NCI-H2196 treated with DMSO at 0.1 percent for 48 hours (cell line): Measurements from ENCODE around the gene SMIM38.
A peak's percentile ranks its signal among the peaks of the same experiment; 100 is the strongest.

Experiments used
- DNase-seq: peaks from one replicate; lab custom pipeline; 2025; ENCODE audit not compliant: unreplicated experiment; lab: John Stamatoyannopoulos, UW

Gene SMIM38

DNA sequence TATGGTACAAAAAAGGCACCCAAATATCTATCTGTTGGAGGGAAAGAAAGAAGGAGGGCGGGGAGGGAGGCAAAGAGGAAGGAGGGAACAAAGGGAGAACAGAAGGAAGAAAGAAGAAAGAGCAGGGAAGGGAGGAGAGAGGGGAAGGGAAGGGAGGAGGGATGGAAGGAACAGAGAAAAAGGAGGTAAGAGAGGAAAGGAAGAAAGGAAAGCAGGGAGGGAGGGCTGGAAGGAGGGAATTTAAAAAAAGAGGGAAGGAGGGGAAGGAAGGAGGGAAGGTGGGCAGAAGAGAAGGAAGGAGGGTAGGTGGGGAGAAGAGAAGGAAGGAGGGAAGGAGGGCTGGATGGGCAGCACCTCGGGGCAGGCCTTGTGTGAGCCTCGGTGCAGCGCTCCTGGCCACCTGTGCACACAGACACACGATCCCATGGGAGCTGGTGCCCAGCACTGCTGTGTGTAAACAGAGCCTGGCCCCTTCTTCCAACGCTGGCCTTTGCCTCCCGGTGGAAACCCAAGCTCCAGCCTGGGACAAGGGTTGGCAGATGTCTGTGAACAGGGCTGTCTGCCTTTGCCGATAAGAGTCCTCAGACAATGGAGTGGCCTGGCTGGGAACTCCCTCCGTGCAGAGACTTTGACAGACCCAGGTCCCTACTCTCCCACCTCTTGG lies 23.2 kb downstream of the SMIM38 start:
- peak; percentile 64 for DNase-seq

DNA sequence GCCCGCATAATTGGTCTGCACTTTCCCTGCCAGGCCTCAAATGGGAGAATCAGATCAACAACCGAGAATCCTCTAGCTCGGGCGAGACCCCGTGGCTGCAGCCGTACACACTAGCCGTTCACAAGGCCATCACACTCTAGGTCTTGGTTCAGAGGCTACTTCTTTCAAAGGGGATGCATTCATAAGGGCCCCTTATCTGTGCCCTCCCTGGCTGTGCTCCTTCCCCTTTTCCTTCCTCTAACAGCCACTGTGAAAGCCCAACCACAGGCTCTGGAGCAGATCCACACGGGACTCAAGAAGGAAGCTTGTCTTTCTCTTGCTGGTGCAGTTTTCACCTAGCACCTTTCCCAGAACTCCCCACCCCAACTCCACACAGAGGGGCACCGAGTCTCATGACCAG lies 24.5 kb downstream of the SMIM38 start:
- no peak for DNase-seq

DNA sequence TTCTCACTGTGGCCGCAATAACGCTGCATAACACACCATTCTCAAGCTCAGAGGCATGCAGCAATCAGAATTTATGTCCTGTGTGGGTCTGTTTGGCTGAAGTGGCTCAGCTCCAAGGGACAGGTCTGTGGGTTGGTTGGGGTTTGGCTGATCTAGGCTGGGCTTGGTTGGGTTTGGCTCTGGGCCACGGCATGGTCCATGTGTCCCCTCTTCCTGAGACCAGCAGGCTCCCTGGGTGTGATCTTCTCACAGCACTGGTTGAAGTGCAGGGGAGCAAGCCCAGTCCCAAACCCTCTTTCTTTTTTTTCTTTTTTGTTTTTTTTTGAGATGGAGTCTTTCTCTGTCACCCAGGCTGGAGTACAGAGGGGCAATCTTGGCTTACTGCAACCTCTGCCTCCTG lies 25.0 kb downstream of the SMIM38 start:
- DNase-seq, result no peak

DNA sequence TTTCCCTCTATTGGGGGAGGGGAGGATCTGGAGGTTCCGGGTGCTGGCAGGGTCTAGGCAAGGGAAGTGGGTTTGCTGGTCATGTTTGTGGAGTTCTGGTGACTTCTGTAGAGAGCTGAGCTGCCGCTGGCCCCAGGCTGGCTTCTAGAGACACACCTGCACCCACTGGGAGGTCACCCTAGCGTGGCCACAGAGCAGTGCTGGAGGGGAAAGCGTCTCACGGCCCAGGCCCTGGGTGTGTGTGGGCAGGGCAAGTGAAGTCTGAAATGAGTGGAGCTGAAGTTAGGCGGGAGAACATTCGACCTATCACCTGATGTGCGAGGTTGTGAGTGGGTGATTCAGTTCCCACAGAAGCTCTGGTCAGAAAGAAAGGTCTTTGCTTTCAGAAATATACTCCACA lies 27.9 kb downstream of the SMIM38 start:
- DNase-seq, result no peak

DNA sequence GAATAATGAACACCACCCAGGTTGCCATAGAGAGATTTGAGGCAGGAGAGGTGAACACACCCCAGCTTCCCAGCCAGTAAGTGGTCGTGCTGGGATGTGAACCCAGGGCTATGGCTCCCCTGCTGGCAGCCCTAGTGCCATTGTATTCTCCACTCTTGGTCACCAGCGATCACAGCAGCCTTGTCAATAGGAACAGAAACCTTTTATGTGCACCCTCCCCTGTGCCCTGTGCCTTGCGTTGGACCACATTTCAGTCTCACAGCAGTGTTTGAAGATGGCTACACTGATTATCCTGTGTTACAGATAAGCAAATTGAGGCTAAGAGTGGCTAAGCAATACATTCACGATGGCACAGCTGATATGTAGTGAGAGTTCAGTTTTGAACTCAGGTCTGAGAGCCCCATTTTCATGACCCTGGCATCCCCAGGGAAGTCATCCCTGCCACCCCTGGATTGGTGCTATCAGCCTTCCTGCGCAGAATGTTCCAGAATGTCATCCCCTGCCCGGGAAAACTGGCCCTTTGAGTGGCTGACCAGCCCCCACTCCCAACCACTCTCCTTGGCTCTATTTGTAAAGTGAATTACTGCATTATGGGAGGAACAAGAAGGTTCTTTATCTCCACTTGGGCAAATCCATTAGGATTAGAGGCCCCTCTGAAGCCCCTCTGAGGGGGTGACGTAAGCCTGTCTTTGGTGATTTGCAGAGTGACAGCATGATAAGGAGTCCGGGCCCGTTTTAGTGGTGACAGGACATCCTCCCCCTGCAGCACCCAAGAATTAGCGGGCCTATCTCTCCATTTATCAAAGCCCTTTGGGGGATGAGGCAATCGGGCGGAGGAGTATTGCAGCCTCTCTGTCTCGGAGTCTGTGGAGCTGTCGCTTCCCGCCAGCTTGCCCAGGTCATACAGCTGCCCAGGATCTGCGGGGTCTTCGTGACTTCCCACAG lies 30.9 kb downstream of the SMIM38 start:
- no peak for DNase-seq

DNA sequence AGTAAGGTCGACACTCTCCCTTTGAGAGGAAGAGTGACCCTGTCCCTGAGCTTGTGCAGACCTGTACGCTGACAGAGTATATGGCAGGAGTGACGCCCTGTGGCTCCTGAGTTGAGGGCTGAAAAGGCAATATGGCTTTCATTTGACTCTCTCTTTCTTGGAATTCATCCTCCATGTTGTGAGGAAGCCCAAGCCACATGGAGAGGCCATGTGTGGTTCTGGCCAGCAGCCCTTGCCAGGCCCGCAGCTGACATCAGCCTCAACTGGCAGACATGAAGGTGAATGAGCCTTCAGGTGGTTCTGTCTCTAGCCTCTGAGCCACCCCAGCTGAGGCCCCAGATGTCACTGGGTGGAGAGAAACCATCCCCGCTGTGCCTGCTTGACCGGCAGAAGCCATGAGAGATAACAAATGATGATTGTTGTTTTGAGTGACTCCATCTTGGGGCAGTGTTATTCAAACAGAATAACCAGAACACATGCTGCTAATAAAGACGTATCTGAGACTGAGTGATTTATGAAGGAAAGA lies 31.9 kb downstream of the SMIM38 start:
- no peak for DNase-seq

DNA sequence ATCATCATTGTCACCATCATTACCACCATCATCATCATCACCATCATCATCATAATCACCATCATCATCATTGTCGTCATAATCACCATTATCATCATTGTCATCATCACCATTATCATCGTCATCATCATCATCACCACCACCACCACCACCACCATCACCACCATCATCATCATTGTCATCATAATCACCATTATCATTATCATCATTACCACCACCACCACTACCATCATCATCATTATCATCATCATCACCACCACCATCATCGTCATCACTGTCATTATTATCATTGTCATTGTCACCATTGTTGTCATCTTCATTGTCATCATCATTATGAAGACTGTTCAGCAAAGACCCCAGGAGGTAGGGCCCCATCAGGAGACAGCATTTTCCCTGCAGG lies 33.3 kb downstream of the SMIM38 start:
- no peak for DNase-seq

DNA sequence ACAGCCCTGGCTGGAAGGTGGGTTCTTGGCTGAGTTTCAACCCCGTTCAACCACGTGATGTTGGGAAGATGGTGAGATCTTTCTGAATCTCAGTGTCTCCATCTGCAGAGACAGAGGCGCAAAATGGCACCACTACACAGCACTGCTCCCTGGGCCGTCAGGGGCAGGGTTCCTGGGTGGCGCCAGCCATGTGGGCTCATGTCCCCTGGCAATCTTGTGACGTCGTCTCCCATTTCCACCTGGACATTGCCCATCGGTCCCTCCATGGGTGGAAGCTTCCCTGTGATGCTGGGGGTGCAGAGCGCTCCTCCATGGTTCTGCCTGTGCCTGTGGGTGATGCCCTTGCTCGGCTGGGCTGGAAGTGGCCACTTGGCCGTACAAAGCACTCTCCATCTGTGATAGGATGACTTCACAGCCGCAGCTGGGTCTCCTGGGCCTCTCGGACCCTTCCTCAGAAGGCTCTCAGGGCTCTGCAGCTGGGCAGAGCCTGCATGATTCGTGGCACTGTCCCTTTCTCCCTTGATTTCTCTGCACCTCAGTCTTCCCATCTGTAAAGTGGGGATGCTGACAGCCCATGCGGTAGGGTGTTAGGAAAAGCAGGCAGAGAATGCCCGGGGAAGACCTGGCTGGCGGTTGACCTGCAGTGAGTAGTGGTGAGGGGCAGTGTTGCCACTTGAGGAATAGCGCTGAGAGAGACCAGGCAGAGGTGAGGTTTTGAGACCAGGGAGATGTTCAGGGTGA lies 35.2 kb downstream of the SMIM38 start:
- no peak for DNase-seq

DNA sequence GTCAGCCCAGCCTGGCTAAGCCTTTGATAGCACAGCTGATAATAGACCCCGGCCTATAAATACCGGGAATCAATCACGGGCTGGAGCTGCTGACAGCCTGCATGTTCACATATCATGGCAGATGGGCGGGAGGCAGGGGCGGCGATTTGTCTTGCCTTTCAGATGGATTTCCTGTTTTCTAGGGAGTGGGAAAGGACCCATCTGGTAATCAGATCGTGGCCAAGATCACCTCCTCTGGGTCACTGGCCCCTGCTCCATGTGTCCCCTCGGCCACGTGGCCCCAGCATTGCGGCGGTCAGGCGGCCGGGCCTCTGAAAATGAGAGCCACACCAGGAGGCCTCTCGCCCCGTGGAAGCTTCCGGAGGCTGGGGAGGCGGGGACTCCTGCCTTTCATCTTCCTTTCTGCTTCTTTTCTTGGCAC lies 36.6 kb downstream of the SMIM38 start:
- DNase-seq, result no peak

DNA sequence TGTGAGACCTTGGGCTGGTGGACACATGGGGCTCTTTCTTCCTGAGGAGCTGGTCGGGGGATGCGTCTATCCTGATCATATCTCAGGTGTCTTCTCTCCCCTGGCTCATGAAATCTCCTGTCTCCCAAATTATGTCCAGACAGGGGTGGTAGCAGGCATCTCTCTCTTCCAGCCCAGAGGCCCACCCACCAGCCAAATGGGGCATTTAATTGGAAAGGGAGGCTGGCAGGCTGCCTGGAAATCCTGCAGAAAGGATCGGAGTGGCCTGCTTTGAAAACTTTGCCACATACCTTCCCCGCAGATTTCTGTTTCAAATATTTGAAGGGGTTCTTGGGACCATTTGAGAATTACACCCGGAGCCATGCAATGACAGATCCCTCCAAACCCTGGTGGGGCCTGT lies 37.4 kb downstream of the SMIM38 start:
- no peak for DNase-seq

DNA sequence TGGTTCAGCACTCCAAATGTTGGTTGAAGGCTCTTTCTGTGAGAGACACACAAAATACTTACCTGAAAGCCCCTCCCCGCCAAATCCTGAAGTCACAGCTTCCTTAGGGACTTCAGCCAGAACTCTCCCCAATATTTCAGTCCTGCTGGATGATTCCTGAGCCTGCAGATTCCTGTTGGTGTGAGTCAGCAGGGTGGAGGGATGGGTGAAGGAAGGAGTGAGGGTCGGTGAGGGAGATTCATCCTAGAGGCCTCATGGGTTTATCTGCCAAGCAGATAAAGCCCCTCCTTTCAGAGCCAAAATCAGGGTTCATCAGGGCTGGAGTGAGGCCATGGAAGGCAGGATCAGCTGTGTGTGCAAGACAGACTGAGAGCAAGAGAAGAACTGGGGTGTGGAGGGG lies 37.9 kb downstream of the SMIM38 start:
- no peak for DNase-seq

DNA sequence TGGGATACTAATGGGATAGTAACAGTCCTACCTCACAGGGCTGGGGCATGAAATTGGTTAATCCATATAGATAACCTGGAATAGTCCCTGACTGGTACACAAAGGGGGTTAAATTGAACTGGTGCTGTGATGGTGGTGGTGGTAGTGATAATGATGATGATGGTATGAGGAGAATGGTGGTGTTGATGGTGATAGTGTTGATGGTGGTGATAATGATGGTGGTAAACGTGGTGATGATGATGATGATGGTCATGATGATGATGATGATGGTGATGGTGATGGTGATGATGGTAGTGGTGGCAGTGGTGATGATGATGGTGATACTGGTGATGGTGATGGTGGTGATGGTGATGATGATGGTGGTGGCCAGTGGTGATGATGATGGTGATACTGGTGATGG lies 38.7 kb downstream of the SMIM38 start:
- no peak for DNase-seq

DNA sequence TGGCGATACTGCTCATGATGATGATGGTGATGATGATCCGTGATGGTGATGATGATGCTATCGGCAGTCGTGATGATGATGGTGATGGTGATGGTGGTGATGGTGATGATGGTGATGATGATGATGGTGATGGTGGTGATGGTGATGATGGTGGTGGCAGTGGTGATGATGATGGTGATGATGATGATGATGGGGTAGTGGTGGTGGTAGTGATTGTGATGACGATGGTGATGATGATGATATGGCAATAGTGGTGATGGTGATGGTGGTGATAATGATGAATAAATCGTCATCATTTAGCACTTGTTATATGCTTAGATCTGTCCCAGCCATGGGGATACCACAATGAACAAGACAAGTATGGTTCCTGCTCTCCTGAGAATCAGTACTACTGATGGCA lies 39.2 kb downstream of the SMIM38 start:
- DNase-seq, result no peak

DNA sequence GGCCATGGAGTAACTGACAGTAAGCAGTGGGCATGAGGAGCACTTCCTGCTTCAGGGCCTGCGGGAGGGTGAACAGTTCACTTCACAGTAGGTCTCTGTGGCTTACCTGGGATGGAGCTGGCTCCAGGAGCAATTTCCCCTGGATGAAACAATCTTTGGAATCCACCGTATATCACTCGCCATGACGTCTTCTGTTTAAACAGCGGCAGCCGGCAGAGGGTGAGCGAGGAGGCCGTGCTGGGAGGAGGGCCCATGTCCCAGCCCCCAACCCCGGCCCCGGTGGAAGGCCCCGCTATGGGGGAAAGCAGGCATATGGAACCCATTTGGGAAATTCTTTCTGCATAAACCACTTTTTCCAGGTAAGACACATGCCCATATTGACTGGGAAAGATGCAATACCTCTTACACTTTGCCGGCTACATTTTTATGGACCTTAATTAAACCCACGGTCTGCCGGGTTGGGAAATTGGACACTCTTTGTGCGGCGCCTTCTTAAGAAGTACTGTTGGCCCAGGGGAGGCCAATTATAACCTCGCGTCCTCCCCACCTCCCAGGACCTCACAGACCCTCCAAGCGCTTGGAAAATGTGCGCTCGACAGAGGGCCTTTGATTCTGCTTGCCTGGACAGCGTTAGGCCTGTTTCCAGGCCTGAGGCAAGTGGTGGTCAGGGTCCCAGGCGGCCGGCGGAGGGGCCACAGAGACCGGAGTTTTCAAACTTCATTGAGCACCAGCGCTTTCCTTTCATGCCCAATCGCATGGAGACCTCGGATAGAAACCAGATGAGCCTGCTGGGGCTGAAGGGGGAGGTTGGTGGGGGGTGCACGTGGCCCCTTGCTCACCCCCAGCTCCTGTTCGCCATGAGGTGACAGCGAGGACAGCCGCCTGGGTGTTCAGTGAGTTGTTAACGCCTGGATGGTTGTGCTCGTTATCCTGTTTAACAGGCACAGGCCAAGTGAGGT lies 40.4 kb downstream of the SMIM38 start:
- DNase-seq, result no peak

DNA sequence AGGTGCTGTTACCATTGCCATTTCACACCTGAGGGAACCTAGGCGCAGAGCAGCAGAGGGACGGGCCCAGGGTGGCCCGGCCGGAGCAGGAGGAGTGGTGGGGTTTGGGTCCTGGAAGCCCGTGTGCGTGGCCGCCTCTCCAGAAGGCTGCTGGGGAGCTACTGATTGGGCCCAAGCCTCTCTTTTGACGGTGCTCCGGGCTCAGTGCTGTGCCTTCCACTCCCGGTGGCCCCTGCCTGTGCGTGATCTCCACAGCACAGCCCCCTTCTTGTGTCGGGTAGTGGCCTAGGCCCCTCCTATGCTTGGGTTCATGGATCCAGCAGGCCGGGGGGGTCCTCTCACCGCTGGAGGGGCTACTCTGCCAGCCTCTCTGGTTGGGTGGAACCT lies 41.0 kb downstream of the SMIM38 start:
- no peak for DNase-seq

DNA sequence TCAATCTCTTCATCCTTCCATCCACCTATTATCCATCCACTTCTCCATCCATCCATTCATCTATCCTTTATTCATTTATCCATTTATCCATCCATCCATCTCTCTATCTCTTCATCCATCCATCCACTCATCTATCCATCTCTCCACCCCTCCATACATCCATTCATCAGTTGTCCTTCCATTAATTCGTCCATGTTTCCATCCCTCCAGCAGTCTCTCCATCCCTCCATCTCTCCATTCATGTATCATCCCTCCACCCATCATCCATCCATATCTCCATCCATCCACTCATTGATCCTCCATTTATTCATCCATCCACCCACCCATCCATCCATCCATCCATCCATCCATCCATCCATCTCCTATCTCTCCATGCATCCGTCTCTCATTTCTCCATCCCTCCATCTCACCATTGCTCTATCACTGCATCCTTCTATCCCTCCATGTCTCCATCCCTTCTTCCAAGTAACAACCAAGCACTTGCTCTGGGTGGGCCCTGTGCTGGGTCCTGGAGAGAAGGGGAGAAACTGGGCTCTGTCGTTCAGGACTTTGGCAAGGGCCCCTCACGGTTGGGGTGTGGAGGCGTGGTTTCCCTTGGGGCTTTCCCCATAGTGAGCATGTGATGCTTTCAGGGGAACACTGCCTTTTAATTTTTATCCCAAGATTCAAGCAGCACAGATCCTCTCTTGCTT lies 43.3 kb downstream of the SMIM38 start:
- DNase-seq, result no peak

DNA sequence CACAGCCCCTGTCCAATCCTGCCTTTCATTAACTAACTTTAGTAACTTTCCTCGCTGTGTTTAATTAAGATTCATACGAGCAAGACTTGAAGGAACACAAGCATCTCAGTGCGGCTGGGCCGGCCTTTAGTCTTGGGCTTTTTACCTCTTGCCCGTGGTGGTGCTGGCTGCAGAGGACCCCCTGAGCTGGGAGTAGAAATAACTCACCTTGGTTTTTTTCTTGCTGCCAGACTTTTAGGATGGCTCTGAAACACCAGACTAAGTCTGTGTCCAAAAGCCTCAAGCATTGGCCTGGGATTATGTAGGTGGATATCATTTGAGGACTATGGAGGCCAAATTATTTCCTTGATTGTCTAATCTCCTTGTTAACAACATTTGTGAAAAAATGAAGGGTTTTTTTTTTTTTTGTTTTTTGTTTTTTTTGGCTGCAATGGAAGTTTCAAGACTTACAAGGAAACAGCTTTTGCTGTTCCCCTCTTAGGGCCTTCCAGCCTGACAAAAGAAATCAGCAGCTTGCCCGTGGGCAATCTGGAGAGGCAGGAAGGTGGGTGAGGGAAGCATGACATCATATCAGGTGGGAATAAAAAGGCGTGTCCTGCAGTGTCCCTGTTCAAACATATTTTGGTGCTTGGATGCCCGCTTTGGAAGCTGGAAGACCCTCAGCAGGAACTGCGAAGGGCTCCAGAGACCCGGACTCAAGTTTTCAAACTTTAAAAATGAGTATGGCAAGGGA lies 44.0 kb downstream of the SMIM38 start:
- DNase-seq, result no peak

DNA sequence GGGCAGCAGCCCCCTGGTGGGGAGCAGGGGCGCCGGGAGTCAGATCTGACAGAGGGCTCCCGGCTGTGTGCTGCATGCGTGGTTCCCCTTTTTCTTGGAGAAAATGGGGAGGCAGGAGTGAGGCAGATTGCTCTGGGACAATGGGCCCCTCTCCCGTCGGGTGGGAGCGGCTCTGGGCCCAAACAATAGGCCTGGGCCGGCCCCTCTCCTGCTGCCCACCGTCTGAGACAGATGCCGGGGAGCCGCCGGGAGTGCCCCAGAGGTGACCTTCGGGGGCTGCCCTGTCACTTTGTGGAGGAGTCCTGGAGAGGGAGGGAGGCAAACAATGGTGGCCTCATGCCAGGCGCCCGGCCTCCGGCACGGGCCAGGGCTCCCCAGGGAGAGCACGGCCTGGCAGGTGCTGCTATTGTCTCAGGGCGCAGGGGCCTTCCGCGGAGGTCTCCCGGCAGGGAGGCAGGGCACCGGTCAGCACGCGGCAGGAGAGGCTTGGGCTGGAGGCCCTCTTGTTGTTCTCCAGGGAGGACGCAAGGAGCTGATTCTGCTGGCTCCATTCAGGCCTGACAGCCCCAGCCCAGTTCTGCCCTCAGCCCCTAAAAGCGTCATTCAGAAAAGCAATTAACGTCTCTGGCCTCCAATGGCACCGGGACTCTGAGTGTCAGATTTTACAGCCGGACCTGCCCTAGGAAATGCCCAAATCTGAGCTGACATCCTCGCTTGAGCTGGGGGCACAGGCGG lies 44.8 kb downstream of the SMIM38 start:
- no peak for DNase-seq

DNA sequence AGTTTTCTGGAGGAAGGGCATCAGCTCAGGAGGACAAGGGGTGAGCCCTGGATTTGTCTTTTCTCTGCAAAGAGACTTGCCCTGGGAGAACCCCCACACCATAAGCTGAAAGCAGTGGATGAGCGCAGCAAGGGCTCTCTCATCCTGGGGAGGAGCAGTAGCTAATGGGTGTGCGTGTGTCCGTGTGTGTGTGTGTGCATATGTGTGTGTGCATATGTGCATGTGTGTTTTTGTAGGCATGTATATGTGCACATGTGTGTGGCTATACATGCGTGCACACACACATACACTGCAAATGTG lies 45.3 kb downstream of the SMIM38 start:
- no peak for DNase-seq
